GM21447 (cell line): Measurements from ENCODE around the gene KRTAP9-6.
"Not testable (repeated sequence)": the region's sequence is repeated elsewhere in the genome, so short reads cannot be mapped to it uniquely, and the experiment has no call there.

Experiments used
- ATAC-seq: cut with Tn5 transposase; IDR thresholded peaks from one replicate; pipeline ENCODE4 v1.9.1; 2021; ENCODE audit not compliant: unreplicated experiment

Gene KRTAP9-6

GRCh38 chr17:41267711-41268110 lies 2.5 kb downstream of the KRTAP9-6 start:
- no peak for ATAC-seq

- ATAC-seq, result not testable (repeated sequence)
Observed at GRCh38 chr17:41271323-41271722, 6.1 kb downstream of the KRTAP9-6 start.

- ATAC-seq, result no peak
Observed at GRCh38 chr17:41271858-41272257, 6.7 kb downstream of the KRTAP9-6 start.

GRCh38 chr17:41275648-41276190 lies 10.5 kb downstream of the KRTAP9-6 start, which contains the start of gene KRTAP9-7:
Gene KRTAP9-7 (plus strand): TSS chr17:41275698. CDS start chr17:41275698, 0 bp downstream.
- ATAC-seq, result not testable (repeated sequence)

- no peak for ATAC-seq
Observed at GRCh38 chr17:41278176-41278955, 13.2 kb downstream of the KRTAP9-6 start.

GRCh38 chr17:41284043-41284442 lies 18.9 kb downstream of the KRTAP9-6 start:
- ATAC-seq, result no peak

GRCh38 chr17:41284546-41284945 lies 19.4 kb downstream of the KRTAP9-6 start:
- ATAC-seq, result no peak

- ATAC-seq, result no peak
Observed at GRCh38 chr17:41287050-41287449, 21.9 kb downstream of the KRTAP9-6 start.

- no peak for ATAC-seq
Observed at GRCh38 chr17:41294016-41294415, 28.8 kb downstream of the KRTAP9-6 start.

GRCh38 chr17:41296846-41297245 lies 31.7 kb downstream of the KRTAP9-6 start:
- no peak for ATAC-seq

- no peak for ATAC-seq
Observed at GRCh38 chr17:41298458-41299135, 33.4 kb downstream of the KRTAP9-6 start.

GRCh38 chr17:41301204-41301790 lies 36.1 kb downstream of the KRTAP9-6 start:
- no peak for ATAC-seq

GRCh38 chr17:41301916-41302901 lies 37.0 kb downstream of the KRTAP9-6 start, which contains the start of gene KRTAP29-1:
Gene KRTAP29-1 (minus strand): TSS chr17:41302851. CDS start chr17:41302851, 0 bp downstream.
- no peak for ATAC-seq

- no peak for ATAC-seq
Observed at GRCh38 chr17:41302981-41303380, 37.8 kb downstream of the KRTAP9-6 start.

GRCh38 chr17:41304091-41304490 lies 38.9 kb downstream of the KRTAP9-6 start:
- no peak for ATAC-seq

GRCh38 chr17:41307647-41308046 lies 42.5 kb downstream of the KRTAP9-6 start:
- ATAC-seq, result no peak

GRCh38 chr17:41308251-41308917 lies 43.2 kb downstream of the KRTAP9-6 start:
- peak; percentile 60 for ATAC-seq

GRCh38 chr17:41308918-41309359 lies 43.8 kb downstream of the KRTAP9-6 start, which contains the start of gene KRTAP16-1:
Gene KRTAP16-1 (minus strand): TSS chr17:41309309. CDS start chr17:41309253, 56 bp downstream.
- ATAC-seq, result peak; percentile 16

- ATAC-seq, result no peak
Observed at GRCh38 chr17:41311111-41311510, 45.9 kb downstream of the KRTAP9-6 start.
